ENCODE data around the gene TTLL3.
A peak's percentile ranks its signal among the peaks of the same experiment; 100 is the strongest.
"Not testable (repeated sequence)": the region's sequence is repeated elsewhere in the genome, so short reads cannot be mapped to it uniquely, and the experiment has no call there.

TTLL3 gene

GRCh38 chr3:9809615-9810432, at the start of gene TTLL3:
Gene TTLL3, plus strand, starts transcription at chr3:9810262. Its CDS starts 400 bp downstream, at chr3:9810662.
- DNase-seq: peak; percentile 62

GRCh38 chr3:9760779-9761505, 49.1 kb upstream of the TTLL3 start:
- no peak for DNase-seq

- no peak for DNase-seq
Measured at GRCh38 chr3:9761919-9762318, 48.1 kb upstream of the TTLL3 start.

GRCh38 chr3:9762871-9763270, 47.2 kb upstream of the TTLL3 start:
- DNase-seq: no peak

GRCh38 chr3:9765865-9766264, 44.2 kb upstream of the TTLL3 start:
- DNase-seq: no peak

GRCh38 chr3:9767418-9767817, 42.6 kb upstream of the TTLL3 start:
- DNase-seq: peak; percentile 58

GRCh38 chr3:9768141-9768775, 41.8 kb upstream of the TTLL3 start:
- no peak for DNase-seq

GRCh38 chr3:9769012-9769411, 41.0 kb upstream of the TTLL3 start:
- DNase-seq: no peak

GRCh38 chr3:9769426-9770275, 40.4 kb upstream of the TTLL3 start, which contains the start of gene CAMK1:
Gene CAMK1, minus strand, starts transcription at chr3:9769947. Its CDS starts 2,198 bp downstream, at chr3:9767749.
- DNase-seq: peak; percentile 83

- DNase-seq: no peak
Measured at GRCh38 chr3:9770276-9770812, 39.7 kb upstream of the TTLL3 start.

GRCh38 chr3:9771007-9771406, 39.1 kb upstream of the TTLL3 start:
- not testable (repeated sequence) for DNase-seq

- no peak for DNase-seq
Measured at GRCh38 chr3:9776896-9777693, 33.0 kb upstream of the TTLL3 start.

- no peak for DNase-seq
Measured at GRCh38 chr3:9777694-9778021, 32.4 kb upstream of the TTLL3 start.

GRCh38 chr3:9778143-9779074, 31.7 kb upstream of the TTLL3 start:
- peak; percentile 77 for DNase-seq

GRCh38 chr3:9779075-9779593, 30.9 kb upstream of the TTLL3 start:
- no peak for DNase-seq

- peak; percentile 36 for DNase-seq
Measured at GRCh38 chr3:9779721-9780457, 30.2 kb upstream of the TTLL3 start.

GRCh38 chr3:9780458-9780812, 29.6 kb upstream of the TTLL3 start:
- DNase-seq: no peak

GRCh38 chr3:9780910-9781309, 29.2 kb upstream of the TTLL3 start:
- no peak for DNase-seq

GRCh38 chr3:9781551-9781950, 28.5 kb upstream of the TTLL3 start:
- no peak for DNase-seq
